Right lobe of liver (tissue), 4 donors: ENCODE measurements around the gene PTEN.

Experiments used
- CTCF ChIP-seq, 4 donors: fragments of 200-600 bp in 3 of 4; fragments of 450-650 bp in 1 of 4; IDR thresholded peaks; one replicate each; pipeline versions ENCODE4 v1.5.1 to v1.8.0; 2016 to 2022; ENCODE audit warnings: antibody characterized with exemption in 4 of 4, mild to moderate bottlenecking in 2 of 4
- POLR2A ChIP-seq: fragments of 450-650 bp; IDR thresholded peaks from one replicate; pipeline ENCODE4 v1.6.1; 2017; ENCODE audit warnings: antibody characterized with exemption, mild to moderate bottlenecking
- donor health status: DM: no; HTN: no; CAD: no.
- donor health status: DM: no; HTN: no; CAD: no.
- donor health status: DM: no; HTN: yes; CAD: no.

DNA sequence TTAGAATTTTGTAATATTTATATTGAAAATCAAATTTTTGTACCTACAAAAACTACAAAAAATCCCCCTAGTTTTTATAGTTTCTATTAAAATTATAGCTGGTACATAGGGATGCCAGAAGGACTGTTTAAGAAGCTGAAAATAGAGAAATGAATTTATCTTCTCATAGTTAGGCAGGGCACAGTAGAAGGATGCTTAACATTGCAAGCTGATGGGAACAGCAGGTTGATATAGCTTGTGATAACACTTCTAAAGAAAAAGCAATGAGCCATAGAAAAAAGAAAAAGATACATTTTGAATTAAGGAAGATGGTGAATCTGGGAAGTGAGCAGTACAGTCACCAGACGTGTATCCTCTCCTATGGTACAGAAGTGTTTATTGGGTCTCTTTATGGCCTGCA, 32.0 kb downstream of the PTEN start:
- TF ChIP-seq CTCF (IDR thresholded peaks at IDR 0.05) (no peak), POLR2A (no peak)
